Measurements from ENCODE around the gene POM121.
"Not testable (repeated sequence)": the region's sequence is repeated elsewhere in the genome, so short reads cannot be mapped to it uniquely, and the experiment has no call there.

Gene POM121

DNA sequence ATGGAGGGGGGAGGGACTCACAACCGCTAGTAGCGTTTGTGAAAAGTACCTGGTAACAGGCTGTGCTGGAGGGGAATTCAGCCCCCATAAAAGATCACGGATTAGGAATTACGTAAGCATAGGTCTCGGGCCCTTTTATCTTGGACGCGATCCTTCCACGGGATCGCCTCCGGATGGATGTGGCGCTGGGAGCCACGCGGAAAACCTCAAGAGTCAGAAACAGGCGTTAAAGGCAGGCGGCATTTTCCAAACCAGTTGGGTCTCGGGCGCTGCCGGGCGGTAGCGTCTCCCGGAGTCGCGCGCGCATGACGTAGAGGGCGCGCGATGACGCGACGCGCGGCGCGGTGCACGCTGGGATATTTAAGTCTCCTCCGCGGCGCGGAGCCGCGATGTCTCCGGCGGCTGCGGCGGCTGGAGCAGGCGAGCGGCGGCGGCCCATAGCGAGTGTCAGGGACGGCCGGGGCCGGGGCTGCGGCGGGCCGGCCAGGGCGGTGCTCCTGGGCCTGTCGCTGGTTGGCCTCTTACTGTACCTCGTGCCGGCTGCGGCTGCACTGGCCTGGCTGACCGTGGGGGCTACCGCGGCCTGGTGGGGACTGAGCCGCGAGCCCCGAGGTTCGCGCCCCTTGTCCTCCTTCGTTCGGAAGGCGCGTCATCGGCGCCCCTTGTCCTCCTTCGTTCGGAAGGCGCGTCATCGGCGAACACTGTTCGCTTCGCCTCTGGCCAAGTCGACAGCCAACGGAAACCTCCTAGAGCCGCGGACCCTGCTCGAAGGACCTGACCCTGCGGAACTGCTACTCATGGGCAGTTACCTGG lies at the start of gene POM121:
TSS of gene POM121 (plus strand) at position 363 of the 813 bp plus-strand sequence. CDS start at position 390, 27 bp downstream.
- FAIRE-seq: no peak

DNA sequence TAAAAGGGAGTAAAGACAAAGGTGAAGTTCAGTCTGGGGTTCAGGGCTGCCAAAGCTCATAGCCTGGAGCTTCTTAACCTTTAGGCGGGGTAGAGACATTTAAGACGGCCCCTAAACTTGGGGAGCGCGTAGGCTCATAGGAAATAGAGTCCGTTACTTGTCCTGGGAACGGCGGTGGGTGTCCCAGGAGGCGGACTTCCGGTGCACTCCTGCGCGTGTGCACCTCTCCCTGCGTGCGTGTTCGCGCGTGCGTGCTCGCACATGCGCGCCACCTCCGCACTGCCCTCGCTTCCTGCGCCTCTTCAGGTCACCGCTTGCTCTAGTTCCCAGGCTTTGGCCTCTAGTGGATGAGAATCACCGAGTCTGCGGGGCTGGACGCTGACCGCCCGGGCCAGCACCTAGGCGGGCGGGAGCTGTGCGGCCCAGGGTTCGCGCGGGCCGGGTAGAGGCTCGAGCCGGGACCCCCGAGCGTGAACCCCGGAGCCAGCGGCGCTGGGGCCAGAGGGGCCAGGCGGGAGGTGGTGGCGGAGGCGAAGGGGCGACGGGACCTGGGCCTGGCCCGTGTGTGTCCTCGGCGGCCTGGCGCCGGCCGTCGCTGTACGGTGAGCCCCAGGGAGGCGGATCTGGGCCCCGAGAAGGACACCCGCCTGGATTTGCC lies 45.7 kb upstream of the POM121 start:
- FAIRE-seq: not testable (repeated sequence)

DNA sequence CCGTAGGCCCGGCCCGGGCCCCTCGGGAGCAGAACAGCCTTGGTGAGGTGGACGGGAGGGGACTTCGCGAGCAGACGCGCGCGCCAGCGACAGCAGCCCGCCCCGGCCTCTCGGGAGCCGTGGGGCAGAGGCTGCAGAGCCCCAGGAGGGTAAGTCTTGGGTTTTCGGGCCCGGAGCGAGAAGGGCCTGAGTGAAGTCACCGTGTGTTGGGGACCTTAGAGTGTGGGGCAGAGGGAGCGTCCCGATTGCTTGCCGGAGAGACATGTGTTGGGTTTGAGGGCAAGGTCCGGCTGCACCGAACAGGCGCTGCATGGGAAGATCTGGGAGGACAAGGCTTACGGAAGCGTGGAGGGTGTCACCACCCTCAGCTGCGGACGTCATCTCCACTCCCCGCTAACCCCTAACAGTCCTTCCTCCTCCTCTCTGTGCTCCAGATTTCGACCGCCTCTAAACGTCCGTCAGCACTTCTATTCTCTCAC lies 45.1 kb upstream of the POM121 start:
- not testable (repeated sequence) for FAIRE-seq

DNA sequence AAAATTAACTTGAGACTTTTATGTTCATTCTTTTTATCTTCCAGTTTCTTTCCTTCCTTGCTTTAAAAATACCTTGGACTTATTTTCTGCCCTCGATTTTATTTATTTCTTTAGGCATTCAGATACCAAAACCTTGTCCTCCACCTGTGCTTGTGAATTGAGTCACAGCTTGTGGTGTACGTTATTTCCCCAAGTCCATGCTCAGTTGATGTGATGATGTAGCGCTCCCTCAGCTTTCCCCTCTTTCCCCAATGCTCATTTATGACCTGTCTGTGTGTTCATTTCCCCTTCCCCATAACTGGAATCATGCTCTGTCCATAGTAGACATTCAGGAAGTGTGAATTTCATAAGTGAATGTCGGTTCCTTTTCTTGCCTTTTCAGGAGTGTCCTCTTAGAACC lies 33.1 kb upstream of the POM121 start:
- FAIRE-seq: not testable (repeated sequence)

DNA sequence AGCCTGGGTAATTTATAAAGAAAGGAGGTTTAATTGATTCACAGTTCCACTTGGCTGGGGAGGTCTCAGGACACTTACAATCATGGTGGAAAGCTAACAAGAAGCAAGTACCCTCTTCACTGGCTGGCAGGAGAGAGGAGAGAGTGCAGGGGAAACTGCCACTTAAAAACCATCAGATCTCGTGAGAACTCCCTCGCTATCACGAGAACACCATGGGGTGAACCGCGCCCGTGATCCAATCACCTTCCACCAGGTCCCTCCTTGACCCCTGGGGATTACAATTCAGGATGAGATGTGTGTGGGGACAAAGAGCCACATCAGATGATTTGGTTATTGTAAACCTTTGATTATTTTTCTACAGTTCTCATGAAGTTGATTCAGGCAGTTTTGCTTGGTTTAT lies 20.2 kb upstream of the POM121 start:
- not testable (repeated sequence) for FAIRE-seq

DNA sequence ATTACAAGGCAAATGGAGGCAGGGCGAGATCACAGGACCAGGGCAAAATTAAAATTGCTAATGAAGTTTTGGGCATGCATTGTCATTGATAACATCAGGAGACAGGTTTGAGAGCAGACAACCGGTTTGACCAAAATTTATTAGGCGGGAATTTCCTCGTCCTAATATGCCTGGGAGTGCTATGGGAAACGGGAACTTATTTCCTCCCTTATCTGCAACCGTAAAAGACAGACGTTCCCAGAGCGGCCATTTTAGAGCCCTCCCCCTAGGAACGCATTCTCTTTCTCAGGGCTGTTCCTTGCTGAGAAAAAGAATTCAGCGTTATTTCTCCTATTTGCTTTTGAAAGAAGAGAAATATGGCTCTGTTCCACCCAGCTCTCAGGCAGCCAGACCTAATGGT lies 16.5 kb upstream of the POM121 start:
- FAIRE-seq: not testable (repeated sequence)

DNA sequence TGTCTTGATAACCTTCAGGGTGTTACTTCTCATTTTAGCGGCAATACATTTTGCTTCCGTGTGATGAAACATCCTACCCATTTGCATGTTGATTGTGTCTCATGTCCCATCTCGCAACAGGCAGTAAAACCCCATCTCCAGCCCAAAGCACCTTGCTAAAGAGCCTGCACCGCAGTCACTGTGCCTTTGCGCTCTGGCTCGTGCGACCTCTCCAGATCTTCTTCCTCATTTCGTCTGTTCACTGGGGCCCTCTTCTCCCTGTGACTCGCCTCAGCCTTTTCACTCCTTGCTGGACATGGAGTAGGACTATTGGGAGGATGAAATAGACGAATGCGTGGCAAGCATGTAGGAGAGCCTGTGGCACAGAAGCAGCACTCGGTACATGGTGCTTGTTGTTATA lies 13.5 kb upstream of the POM121 start:
- not testable (repeated sequence) for FAIRE-seq

DNA sequence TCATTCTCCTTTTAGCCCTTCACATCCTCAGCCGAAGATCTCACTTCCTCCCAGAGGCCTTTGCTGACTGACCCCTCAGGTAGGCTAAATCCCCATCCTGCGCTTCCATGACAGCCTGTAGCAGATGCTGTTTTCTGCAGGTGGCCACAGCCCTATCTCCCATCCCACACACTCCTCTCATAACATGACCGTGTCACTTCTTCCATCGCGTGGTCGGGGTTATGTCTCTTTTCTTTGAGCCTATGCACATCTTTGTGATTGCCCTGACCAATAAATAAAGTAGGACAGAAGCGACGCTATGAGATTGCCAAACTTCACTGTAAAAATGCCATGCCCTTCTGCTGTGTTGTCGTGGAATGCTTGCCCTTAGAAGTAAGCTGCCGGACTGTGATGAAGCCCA lies 11.1 kb upstream of the POM121 start:
- FAIRE-seq: not testable (repeated sequence)

DNA sequence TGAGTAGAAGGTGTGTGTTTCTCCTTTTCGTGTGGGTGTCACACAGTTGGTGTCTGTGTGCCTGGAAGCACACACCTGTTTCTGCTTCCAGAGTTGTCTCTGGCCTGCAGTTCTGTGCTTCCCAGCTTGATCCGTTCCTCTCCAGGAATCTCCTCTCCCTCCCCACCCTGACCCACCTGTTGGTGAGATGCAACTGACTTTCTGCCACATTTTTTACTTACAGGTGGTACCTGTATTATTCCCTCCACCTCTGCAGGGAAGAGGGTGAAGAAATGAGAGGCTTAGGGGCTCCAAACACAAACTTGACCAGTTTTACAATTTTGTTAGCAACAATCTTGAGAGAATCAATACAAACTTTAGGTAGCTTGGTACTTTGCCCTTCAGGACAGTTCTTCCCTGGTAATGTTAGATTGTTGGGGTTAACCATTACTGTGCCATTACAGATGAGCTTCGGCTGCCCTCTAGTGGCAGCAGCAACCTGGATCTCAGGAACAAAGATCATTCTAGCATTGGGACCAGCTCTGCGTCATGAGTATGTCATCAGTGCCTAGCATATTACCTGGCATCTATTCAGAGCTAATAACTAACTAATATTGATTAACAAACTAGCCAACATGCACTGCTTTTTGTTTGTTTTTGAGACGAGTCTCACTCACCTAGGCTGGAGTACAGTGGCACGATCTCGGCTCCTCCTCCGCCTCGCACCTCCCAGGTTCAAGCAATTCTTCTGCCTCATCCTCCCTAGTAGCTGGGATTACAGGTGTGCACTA lies 10.0 kb upstream of the POM121 start:
- peak; percentile 21 for FAIRE-seq

DNA sequence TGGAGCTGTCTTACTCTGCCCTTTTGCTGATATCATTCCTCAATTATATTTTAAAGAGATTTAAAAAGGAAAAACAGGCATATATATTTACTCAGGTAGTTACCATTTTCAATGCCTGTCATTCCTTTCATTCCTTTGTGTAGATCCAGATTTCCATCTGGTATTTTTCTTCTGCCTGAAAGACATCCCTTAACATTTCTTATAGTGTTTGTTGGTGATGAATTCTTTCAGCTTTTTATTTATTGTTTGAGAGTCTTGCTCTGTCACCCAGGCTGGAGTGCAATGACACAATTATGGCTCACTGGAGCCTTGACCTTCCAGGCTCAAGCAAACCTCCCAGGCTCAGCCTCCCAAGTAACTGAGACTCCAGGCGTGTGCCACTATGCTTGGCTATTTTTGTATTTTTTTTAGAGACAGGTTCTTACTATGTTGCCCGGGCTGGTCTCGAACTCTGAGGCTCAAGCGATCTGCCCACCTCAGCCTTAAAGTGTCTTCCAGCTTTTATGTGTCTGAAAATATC lies 5.6 kb upstream of the POM121 start:
- no peak for FAIRE-seq

DNA sequence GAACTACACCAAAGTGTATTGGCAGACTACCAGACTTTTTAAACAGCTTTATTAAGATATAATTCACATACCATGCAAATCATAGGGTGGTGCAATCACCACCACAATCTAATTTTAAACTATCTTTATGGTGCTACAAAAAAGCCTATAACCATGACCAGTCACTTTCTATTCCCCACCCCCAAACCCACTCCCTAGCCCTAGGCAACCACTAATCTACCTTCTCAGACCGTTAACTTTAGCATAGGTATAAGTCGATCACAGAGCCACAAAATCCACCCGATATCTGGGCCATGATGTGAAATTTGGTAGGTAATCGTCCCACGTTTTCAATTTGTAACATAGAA lies 536 bp upstream of the POM121 start:
- FAIRE-seq: no peak

DNA sequence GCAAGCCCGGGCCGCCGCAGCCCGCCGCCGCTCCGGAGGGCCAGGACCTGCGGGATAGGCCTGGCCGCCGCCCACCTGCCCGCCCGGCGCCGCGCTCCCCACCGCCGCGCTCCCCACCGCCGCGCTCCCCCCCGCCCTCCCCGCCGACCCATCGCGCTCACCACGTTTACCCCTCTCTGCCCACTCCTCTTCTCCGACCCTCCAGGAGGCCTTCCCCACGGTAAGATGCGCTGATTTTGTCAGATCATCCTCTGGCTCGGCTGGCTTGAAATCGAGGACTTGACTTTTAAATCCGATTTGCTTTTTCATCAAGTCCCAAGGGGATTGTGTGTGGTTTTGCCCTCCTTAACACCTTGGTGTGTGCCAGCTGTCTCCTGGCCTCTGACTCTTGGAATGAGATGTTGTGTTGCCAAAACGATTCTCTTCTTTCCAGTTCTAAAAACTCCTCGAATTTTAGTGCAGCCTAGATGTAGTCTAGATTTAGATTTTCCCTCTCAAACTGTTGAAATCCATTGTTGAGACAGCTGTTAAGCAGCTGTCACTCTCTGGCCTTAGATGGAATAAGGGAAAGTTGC lies 738 bp downstream of the POM121 start:
- FAIRE-seq: no peak

DNA sequence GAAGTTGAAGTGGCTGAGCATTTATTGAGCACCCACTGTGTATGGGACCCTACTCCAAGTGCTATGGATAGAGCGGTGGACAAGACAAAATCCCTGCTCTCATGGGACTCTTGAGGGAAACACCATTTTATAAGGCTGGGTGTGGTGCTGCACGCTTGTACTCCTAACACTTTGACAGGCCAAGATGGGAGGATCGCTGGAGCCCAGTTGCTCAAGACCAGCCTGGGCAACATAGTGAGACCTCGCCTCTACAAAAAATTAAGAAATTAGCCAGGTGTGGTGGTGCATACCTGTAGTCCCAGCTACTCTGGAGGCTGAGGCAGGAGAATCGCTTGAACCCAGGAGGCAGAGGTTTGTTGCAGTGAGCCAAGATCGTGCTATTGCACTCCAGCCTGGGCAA lies 2.9 kb downstream of the POM121 start:
- not testable (repeated sequence) for FAIRE-seq

DNA sequence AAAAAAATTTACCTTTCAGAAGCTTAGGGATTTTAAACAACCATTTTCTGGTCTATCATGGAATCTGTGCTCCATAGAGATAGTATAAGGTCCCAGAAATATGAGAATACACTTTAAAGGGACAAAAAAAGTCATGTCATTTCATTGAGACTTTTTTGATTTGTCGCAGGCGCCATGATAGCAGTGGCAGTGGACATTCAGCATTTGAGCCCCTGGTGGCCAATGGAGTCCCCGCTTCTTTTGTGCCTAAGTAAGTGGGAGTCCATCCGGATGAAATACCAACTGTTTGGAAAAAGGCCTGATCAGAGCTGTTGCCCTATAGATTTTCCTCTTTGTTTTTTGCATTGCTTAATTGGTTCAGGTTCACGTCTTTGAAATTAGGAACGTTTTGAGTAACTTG lies 3.3 kb downstream of the POM121 start:
- FAIRE-seq: not testable (repeated sequence)

DNA sequence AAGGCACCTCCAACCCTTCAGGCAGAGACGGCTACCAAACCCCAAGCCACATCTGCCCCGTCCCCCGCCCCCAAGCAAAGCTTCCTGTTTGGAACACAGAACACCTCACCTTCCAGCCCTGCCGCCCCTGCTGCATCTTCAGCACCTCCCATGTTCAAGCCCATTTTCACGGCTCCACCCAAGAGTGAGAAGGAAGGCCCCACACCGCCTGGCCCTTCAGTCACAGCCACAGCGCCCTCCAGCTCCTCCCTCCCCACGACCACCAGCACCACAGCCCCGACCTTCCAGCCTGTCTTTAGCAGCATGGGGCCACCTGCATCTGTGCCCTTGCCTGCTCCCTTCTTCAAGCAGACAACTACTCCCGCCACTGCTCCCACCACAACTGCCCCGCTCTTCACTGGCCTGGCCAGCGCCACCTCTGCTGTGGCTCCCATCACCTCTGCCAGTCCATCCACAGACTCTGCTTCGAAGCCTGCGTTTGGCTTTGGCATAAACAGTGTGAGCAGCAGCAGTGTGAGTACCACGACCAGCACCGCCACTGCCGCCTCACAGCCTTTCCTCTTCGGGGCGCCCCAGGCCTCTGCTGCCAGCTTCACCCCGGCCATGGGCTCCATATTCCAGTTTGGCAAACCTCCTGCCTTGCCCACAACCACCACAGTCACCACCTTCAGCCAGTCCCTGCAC lies 17.3 kb downstream of the POM121 start:
- not testable (repeated sequence) for FAIRE-seq

DNA sequence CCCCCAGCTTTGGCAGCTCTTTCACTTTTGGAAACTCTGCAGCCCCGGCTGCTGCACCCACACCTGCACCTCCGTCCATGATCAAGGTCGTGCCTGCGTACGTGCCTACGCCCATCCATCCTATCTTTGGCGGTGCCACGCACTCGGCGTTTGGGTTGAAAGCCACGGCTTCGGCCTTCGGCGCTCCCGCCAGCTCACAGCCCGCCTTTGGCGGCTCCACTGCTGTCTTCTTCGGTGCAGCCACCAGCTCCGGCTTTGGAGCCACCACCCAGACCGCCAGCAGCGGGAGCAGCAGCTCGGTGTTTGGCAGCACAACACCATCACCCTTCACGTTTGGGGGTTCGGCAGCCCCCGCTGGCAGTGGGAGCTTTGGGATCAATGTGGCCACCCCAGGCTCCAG lies 18.1 kb downstream of the POM121 start:
- FAIRE-seq: not testable (repeated sequence)

DNA sequence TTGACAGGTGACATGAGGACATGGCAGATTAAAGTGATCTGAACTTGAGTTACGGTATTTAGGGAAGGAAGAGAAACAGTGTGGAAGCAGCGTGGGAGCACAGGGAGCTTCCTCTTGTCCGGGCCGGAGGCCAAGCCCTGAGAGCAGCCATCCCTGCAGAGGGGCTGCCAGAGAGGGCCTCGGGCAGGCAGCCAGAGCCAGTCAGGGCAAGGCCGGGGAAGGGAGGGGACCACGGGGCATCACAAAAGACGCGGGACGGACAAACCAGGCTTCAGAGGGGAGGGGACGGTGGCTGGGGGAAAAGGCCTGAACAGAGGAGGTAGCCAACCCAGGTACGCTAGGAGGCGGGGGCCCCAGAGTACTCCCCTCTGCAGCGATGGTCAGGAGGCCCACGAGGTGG lies 20.0 kb downstream of the POM121 start:
- FAIRE-seq: not testable (repeated sequence)

DNA sequence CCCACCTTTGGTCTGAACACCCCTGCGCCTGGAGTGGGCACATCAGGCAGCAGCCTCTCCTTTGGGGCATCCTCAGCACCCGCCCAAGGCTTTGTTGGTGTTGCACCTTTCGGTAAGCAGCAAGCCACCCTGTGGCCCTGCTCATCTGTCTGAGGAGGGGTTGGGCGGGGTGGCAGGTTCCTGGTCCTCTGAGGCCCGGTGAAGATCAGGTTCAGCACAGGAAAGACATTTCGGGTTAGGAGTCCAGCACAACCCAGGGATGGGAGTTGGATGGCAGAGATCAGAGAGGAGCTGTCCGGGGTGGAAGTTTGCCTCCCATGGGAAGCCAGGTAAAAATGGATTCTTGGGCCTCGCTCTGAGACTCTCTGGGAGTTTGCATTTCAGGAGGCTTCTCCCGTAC lies 20.7 kb downstream of the POM121 start:
- FAIRE-seq: not testable (repeated sequence)

DNA sequence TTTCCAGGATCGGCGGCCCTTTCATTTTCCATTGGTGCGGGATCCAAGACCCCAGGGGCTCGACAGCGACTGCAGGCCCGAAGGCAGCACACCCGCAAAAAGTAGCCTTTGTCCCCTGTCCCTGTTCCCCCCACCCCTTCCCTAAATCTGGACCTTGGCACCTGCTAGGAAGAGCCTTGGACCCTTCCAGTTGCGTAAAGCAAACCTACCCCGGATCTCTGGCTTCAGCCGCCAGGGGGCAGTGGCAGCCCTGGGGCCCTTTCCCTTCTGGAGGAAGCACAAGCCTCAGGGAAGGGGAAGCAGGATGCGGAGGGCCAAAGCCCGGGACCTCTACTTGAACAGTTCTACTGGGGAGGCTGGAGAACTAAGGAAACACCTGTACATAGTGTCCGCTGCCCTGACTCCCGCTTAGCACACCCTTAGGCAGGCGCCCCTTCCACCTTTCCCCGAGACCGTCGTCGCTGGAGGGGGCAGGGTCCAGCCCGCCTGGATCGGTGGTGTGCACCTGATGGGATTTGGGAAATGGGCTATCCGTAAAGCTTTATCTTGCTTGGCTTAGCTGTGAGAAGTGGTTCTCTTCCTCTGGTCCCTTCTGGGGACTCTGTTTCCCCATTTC lies 21.3 kb downstream of the POM121 start:
- FAIRE-seq: not testable (repeated sequence)

DNA sequence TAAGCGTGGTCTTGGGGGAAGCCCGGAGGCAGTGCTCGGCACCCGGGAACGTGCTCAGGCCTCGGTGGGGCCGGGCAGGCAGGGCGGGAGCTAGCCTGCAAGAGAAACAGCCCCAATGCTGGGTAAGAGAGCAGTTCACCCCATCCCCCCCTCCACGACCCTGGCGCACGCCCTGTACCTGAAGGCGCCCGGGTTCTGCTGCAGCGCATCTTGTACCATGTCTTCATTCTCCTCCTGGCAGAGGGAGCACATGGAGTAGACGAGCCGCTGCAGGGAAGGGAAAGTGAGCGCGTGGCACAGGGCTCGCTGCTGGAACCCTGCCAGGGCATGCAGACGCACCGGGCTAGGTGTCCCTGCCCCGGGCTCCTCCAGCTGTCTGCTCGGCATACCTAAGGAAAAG lies 23.8 kb downstream of the POM121 start:
- FAIRE-seq: not testable (repeated sequence)

DNA sequence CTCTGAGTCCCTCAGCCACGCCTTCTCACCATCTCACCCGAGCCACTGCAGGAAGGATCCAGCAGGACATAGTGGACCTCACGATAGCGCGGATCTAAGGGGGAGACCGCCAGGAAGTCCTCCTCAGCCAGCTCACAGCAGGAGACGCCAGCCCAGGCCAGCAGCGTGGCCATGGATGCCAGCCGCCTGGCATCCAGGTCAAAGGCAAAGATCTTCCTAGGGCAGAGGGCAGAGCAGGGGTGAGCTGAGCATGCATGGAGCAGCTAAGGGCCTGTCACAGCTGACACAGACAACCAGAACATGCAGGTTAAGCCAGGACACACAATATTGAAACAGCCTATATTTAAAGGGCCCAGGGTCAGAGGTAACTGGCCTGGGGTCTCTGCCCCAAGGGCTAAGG lies 24.4 kb downstream of the POM121 start:
- not testable (repeated sequence) for FAIRE-seq

DNA sequence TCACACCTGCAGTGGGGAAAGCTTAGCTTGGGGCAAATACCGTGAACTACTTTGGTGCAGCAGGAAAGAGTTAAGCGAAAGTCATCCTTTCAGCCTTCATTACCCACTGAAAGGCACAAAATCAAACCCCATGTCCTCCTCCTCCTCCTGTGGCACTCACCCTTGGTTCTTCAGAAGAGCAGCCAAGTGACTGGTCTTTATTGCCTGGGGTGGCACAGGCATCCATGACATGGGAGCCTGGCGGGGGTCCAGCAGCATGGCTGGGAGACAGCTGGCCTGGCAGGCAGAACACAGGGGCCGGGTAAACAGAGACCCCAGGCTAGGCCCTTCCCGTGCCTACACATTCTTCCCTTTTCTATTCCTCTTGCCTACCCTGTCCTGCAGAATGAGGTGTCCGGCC lies 24.8 kb downstream of the POM121 start:
- FAIRE-seq: not testable (repeated sequence)

All from A204.1 (cell line).